Tibial nerve (tissue), 4 donors: ENCODE results near the gene IRF4. TPM values are rescaled to one million over a fixed set of nuclear protein-coding genes. Genes with fewer than 3 reads are reported as not detected.

Experiments used
- DNase-seq, 2 donors: peaks; one replicate each; pipeline ENCODE4 v3.0.0-alpha.2; 2019; ENCODE audit warnings: low spot score in 2 of 2
- H3K27ac ChIP-seq, 4 donors: fragments of 200-600 bp; sonication (generic) in 3 of 4; one replicate each; pipeline ENCODE4 v1.5.1; 2017 to 2019; ENCODE audit warnings: mild to moderate bottlenecking in 1 of 4
- H3K27me3 ChIP-seq, 2 donors: fragments of 200-600 bp; sonication (generic) in 1 of 2; one replicate each; pipeline versions ENCODE4 v1.5.1 to v1.6.0; 2017 to 2019
- H3K36me3 ChIP-seq, 3 donors: fragments of 200-600 bp; sonication (generic); one replicate each; pipeline ENCODE4 v1.5.1; 2018 to 2019
- H3K4me1 ChIP-seq, 4 donors: fragments of 200-600 bp; sonication (generic) in 3 of 4; one replicate each; pipeline ENCODE4 v1.5.1; 2017 to 2019
- H3K4me3 ChIP-seq, 4 donors: fragments of 200-600 bp; sonication (generic) in 3 of 4; one replicate each; pipeline ENCODE4 v1.5.1; 2017 to 2019; ENCODE audit warnings: mild to moderate bottlenecking in 1 of 4, moderate library complexity in 1 of 4
- H3K9me3 ChIP-seq, 4 donors: fragments of 200-600 bp; sonication (generic) in 3 of 4; one replicate each; pipeline ENCODE4 v1.5.1; 2017 to 2019
- EP300 ChIP-seq, 2 donors: sonication (generic); formaldehyde crosslinking; IDR thresholded peaks; one replicate each; pipeline ENCODE4 v1.6.1; 2017; ENCODE audit warnings: antibody characterized with exemption in 2 of 2, mild to moderate bottlenecking in 1 of 2
- POLR2A ChIP-seq, 2 donors: fragments of 450-650 bp; IDR thresholded peaks; one replicate each; pipeline ENCODE4 v1.6.1; 2017; ENCODE audit warnings: antibody characterized with exemption in 2 of 2, mild to moderate bottlenecking in 2 of 2, moderate library complexity in 2 of 2
- WGBS, 2 donors: methylation state at CpG; one replicate each; pipeline ENCODE4 v1.1.5; 2018; 5-methylcytosine and 5-hydroxymethylcytosine counted together
- total RNA-seq, 4 donors: library from RNA; depleted of rRNA; stranded (reverse); fragments of >200 nt; gene quantifications; one replicate each; pipeline ENCODE4 v1.1.0, GENCODE V29; 2016
- TF ChIP-seq, protein P1 (sequence below), 5 experiments: fragments of 200-600 bp in 3 of 5; fragments of 450-650 bp in 2 of 5; sonication (generic) in 3 of 5; IDR thresholded peaks; one replicate each; pipeline ENCODE4 v1.5.1; 2016 to 2019; ENCODE audit warnings: antibody characterized with exemption in 5 of 5, mild to moderate bottlenecking in 3 of 5, moderate library complexity in 2 of 5

IRF4 gene
- total RNA-seq, 4 donors from 2014 or later = 0.22 to 6.9 (median 2.3) TPM

DNA sequence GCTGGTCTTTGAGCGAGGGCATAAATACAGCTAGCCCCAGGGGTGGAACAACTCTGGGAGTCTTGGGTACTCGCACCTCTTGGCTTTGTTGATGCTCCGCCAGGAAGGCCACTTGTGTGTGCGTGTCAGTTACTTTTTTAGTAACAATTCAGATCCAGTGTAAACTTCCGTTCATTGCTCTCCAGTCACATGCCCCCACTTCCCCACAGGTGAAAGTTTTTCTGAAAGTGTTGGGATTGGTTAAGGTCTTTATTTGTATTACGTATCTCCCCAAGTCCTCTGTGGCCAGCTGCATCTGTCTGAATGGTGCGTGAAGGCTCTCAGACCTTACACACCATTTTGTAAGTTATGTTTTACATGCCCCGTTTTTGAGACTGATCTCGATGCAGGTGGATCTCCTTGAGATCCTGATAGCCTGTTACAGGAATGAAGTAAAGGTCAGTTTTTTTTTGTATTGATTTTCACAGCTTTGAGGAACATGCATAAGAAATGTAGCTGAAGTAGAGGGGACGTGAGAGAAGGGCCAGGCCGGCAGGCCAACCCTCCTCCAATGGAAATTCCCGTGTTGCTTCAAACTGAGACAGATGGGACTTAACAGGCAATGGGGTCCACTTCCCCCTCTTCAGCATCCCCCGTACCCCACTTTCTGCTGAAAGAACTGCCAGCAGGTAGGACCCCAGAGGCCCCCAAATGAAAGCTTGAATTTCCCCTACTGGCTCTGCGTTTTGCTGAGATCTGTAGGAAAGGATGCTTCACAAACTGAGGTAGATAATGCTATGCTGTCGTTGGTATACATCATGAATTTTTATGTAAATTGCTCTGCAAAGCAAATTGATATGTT lies 19.2 kb downstream of the IRF4 start:
- Histone ChIP-seq H3K4me3 (no peak overlapping the region), H3K4me1 (peaks cover 0 to 3% (median 0%) of the 10 kb centered on the region in 4 donors), H3K27me3 (peaks cover 0 to 2% of the 10 kb centered on the region in 2 donors), H3K27ac (no peak overlapping the region), H3K9me3 (peaks cover 0 to 14% (median 0%) of the 10 kb centered on the region in 4 donors), H3K36me3 (no peaks in the 10 kb centered on the region)
- TF ChIP-seq, protein P1, sequence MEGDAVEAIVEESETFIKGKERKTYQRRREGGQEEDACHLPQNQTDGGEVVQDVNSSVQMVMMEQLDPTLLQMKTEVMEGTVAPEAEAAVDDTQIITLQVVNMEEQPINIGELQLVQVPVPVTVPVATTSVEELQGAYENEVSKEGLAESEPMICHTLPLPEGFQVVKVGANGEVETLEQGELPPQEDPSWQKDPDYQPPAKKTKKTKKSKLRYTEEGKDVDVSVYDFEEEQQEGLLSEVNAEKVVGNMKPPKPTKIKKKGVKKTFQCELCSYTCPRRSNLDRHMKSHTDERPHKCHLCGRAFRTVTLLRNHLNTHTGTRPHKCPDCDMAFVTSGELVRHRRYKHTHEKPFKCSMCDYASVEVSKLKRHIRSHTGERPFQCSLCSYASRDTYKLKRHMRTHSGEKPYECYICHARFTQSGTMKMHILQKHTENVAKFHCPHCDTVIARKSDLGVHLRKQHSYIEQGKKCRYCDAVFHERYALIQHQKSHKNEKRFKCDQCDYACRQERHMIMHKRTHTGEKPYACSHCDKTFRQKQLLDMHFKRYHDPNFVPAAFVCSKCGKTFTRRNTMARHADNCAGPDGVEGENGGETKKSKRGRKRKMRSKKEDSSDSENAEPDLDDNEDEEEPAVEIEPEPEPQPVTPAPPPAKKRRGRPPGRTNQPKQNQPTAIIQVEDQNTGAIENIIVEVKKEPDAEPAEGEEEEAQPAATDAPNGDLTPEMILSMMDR (IDR thresholded peaks at IDR 0.05) = no peak
- TF ChIP-seq EP300 (IDR thresholded peaks at IDR 0.05) = no peak
- TF ChIP-seq POLR2A (IDR thresholded peaks at IDR 0.05) = no peak
- 83 to 85% methylated on average over 15 of the region's 15 CpGs for WGBS, 2 donors
- no peak for DNase-seq

DNA sequence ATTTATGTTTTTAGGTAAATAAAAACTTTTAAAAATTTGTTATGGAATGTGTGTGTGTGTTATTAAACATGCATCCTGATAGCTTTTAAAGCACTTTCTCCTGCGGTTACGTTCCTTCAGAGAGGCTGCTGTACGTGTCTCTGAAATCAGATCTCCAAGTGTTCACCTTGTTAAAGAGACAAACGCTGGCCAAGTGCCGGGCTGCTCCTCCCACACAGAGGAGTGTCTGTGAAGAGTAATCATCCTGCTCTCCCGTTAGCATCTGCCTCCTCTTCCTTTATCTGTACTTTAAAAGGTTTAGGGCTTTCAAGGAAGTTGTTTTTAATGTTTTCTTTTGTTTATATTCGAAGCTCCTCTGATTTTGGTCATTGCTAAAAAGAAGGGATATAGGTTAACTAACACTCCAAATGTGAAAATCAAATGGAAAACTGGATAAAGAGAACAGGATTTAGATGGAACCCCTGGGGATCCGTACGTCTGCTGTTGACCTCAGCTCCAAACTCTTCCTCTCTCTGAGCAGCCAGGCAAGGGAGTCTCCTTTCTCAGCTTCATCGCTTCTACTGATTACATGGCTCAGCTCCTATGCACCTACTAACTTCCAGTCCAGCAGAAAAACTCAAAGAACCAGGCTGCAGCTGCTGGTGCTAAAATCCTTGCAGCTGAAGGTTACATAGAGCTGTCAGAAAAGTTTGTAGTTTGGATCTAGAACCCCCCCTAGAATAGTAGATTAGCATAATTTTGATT lies 20.0 kb downstream of the IRF4 start:
- Histone ChIP-seq H3K36me3 (no peaks in the 10 kb centered on the region), H3K9me3 (peaks cover 0 to 15% (median 0%) of the 10 kb centered on the region in 4 donors), H3K27me3 (peaks cover 0 to 2% of the 10 kb centered on the region in 2 donors), H3K27ac (no peak overlapping the region), H3K4me3 (no peak overlapping the region), H3K4me1 (peaks cover 0 to 3% (median 0%) of the 10 kb centered on the region in 4 donors)
- DNase-seq = no peak
- WGBS, 2 donors = 27 to 31% methylated on average over 10 of the region's 10 CpGs
- no peak for TF ChIP-seq EP300 (IDR thresholded peaks at IDR 0.05)
- no peak for TF ChIP-seq POLR2A (IDR thresholded peaks at IDR 0.05)
- TF ChIP-seq, protein P1 (IDR thresholded peaks at IDR 0.05) = no peak

DNA sequence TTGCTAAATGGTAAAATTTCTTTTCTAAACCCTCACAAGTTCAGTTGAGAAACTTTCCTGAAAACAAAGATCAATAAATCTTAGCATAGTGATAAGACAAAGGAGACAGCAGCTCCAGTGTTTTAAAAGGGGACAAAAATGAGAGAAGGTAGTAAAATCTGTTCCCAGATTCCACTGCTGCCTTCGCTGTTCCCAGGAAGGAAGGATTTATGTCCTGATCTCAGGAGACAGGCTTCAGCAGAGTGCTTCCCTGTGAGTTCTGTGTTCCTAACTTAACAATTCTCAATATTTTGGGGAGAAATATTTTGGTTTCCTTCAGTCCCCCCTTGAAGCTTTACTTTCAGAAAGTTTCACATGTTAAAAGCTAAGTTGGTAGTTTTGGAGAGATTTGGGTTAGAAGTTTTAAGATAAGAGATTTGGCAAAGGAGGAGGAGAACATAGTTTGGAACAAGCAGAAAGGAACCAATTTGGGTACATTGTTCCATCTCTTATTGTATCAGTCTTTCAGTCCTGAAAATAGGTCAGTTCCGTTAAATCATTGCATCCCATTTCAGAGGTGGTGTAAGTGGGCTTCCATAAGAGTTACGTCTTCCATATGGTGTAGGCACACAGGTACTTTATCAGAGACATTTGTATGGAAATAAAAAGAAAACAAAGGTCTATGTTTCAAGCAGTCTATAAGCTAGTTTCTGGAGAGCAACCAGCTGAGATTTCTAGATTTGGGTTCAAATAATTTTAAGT lies 20.8 kb downstream of the IRF4 start:
- TF ChIP-seq, protein P1 (IDR thresholded peaks at IDR 0.05) = no peak
- TF ChIP-seq POLR2A (IDR thresholded peaks at IDR 0.05) (no peak), EP300 (IDR thresholded peaks at IDR 0.05) (no peak)
- peaks cover 0 to 3% (median 0%) of the 10 kb centered on the region in 4 donors for H3K4me1 ChIP-seq
- H3K9me3 ChIP-seq = peaks cover 0 to 15% (median 0%) of the 10 kb centered on the region in 4 donors
- DNase-seq = no peak
- H3K36me3 ChIP-seq = no peaks in the 10 kb centered on the region
- no peak overlapping the region for H3K27ac ChIP-seq
- no peak overlapping the region for H3K4me3 ChIP-seq
- peaks cover 0 to 2% of the 10 kb centered on the region in 2 donors for H3K27me3 ChIP-seq
- 79 to 80% methylated on average over 3 of the region's 3 CpGs for WGBS, 2 donors

DNA sequence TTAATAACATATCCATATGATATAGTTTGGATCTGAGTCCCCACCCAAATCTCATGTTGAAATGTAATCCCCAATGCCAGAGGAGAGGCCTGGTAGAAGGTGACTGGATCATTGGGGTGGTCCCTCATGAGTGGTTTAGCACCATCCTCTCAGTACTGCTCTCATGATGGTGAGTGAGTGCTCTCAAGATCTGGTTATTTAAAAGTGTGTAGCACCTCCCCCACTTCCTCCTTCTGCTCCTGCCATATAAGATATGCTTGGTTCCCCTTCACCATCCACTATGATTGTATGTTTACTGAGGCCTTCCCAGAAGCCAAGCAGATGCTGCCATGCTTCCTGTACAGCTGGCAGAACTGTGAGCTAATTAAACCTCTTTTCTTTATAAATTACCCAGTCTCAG lies 22.9 kb downstream of the IRF4 start:
- Histone ChIP-seq H3K4me3 (no peak overlapping the region), H3K9me3 (peaks cover 0 to 15% (median 0%) of the 10 kb centered on the region in 4 donors), H3K27ac (no peak overlapping the region), H3K27me3 (peaks cover 0 to 2% of the 10 kb centered on the region in 2 donors), H3K36me3 (no peaks in the 10 kb centered on the region), H3K4me1 (peaks cover 0 to 7% (median 0%) of the 10 kb centered on the region in 4 donors)
- TF ChIP-seq POLR2A (IDR thresholded peaks at IDR 0.05) = no peak
- TF ChIP-seq, protein P1 (IDR thresholded peaks at IDR 0.05) = no peak
- DNase-seq = no peak
